ENCODE data around the gene HLA-G.
"Not testable (repeated sequence)": the region's sequence is repeated elsewhere in the genome, so short reads cannot be mapped to it uniquely, and the experiment has no call there.

Gene HLA-G

DNA sequence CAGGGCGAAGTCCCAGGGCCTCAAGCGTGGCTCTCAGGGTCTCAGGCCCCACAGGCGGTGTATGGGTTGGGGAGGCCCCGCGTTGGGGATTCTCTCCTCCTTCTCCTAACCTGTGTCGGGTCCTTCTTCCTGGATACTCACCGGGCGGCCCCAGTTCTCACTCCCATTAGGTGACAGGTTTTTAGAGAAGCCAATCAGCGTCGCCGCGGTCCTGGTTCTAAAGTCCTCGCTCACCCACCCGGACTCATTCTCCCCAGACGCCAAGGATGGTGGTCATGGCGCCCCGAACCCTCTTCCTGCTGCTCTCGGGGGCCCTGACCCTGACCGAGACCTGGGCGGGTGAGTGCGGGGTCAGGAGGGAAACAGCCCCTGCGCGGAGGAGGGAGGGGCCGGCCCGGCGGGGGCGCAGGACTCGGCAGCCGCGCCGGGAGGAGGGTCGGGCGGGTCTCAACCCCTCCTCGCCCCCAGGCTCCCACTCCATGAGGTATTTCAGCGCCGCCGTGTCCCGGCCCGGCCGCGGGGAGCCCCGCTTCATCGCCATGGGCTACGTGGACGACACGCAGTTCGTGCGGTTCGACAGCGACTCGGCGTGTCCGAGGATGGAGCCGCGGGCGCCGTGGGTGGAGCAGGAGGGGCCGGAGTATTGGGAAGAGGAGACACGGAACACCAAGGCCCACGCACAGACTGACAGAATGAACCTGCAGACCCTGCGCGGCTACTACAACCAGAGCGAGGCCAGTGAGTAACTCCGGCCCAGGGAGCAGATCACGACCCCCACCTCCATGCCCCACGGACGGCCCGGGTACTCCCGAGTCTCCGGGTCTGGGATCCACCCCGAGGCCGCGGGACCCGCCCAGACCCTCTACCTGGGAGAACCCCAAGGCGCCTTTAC lies at the start of gene HLA-G:
HLA-G (plus strand) TSS at position 247 of the 892 bp plus-strand sequence; CDS start at position 267, 20 bp downstream.
- DNase-seq: no peak

- not testable (repeated sequence) for DNase-seq
Observed at GRCh38 chr6:29780019-29780698, 47.5 kb upstream of the HLA-G start.

DNA sequence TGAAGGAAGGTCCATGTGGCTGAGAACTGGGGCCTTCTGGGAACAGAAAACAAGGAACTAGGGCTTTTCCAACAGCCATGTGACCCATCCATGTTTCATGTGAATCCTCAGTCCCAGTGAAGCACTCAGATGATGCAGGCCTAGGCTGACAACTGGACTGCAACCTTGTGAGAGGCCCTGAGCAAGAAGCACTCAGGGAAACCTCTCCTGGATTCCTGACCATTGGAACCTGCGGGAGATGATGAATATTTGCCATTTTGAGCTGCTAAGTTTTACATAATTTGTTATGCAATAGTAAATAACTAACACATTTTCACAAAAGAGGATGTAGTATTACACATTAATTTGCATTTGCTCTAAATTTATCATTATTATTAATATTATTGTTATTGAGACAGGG lies 38.4 kb upstream of the HLA-G start:
- DNase-seq: no peak

GRCh38 chr6:29790626-29791025 lies 37.0 kb upstream of the HLA-G start:
- DNase-seq: no peak

GRCh38 chr6:29791162-29791561 lies 36.5 kb upstream of the HLA-G start:
- no peak for DNase-seq

GRCh38 chr6:29791786-29792122 lies 35.9 kb upstream of the HLA-G start:
- no peak for DNase-seq

DNA sequence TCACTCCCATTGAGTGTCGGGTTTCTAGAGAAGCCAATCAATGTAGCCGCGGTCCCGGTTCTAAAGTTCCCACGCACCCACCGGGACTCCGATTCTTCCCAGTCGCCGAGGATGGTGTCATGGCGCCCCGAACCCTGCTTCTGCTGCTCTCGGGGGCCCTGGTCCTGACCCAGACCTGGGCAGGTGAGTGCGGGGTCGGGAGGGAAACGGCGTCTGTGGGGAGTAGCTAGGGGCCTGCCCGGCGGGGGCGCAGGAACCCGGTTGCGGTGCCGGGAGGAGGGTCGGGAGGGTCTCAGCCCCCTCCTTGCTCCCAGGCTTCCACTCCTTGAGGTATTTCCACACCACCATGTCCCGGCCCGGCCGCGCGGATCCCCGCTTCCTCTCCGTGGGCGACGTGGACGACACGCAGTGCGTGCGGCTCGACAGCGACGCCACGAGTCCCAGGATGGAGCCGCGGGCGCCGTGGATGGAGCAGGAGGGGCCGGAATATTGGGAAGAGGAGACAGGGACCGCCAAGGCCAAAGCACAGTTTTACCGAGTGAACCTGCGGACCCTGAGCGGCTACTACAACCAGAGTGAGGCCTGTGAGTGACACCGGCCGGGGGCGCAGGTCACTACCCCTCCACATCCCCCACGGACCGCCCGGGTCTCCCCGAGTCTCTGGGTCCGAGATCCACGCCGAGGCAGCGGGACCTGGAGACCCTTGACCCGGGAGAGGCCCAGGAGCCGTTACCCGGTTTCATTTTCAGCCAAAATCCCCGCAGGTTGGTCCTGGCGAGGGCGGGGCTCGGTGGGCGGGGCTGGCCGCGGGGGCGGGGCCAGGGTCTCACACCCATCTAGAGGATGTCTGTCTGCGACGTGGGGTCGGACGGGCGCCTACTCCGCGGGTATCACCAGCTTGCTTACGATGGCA lies 35.2 kb upstream of the HLA-G start:
- DNase-seq: no peak

DNA sequence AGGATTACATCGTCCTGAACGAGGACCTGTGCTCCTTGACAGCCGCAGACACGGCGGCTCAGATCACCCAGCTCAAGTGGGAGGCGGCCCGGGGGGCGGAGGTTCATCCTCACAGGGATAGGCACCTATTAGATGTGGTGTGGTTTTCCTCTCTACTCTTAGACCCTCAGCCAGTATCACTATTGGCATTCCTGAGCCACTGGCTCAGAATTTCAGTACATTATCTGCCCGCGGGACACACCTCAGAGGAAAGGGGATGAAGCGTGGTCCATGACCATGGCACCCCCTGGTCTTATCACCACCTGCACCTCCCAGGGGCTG lies 34.6 kb upstream of the HLA-G start:
- DNase-seq: no peak

- no peak for DNase-seq
Observed at GRCh38 chr6:29793796-29794195, 33.8 kb upstream of the HLA-G start.

DNA sequence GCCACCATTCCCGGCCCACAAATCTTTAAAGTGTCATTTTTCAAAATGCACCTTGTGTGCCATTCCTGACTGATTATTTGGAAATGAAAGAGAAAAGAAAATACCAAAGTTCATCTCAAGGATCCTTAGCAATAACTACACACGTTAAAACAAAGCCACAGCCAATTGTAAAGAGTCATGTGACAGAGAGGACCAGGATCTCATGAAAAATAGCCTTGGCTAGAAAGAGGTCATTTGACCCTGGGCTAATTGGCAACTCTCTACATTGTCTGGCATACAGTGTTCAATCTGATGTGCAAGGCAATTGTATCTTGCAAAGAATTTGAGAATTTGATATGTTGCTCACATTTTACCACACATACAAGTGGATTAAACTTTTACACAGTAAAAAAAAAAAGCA lies 31.6 kb upstream of the HLA-G start:
- no peak for DNase-seq

GRCh38 chr6:29797135-29797534 lies 30.5 kb upstream of the HLA-G start:
- DNase-seq: no peak

- no peak for DNase-seq
Observed at GRCh38 chr6:29797966-29798365, 29.7 kb upstream of the HLA-G start.

DNA sequence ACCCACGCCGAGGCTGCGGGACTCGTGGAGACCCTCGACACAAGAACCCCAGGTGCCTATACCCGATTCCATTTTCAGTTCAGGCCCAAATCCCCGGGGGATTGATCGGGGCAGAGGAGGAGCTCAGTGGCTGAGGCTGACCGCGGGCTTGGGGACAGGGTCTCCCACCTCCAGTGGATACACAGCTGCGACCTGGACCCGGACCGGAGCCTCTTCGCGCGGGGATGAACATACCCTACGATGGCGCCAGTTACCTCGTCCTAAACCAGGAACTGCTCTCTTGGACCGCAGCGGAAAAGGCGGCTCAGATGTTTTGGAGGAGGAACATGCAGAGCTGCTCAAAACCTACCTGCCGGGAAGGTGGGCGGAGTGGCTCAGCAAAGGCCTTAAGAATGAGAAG lies 27.4 kb upstream of the HLA-G start:
- DNase-seq: no peak

GRCh38 chr6:29806387-29806786 lies 21.2 kb upstream of the HLA-G start:
- no peak for DNase-seq

DNA sequence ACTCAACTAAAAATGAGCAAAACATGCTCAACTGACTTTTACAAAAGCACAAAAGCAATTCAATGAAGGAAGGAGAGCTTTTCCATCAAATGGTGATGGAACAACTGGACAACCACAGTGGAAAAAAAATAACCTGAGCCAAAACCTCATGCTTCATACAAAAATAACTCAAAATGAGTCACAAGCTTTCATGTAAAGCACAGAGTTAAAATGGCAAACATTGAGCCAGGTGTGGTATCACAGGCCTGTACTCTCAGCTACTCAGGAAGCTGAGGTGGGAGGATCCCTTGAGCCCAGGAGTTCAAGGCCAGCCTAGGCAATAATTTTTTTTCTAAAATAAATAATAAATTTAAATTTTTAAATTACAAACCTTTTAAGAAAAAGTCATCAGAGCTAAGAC lies 18.4 kb upstream of the HLA-G start:
- no peak for DNase-seq

DNA sequence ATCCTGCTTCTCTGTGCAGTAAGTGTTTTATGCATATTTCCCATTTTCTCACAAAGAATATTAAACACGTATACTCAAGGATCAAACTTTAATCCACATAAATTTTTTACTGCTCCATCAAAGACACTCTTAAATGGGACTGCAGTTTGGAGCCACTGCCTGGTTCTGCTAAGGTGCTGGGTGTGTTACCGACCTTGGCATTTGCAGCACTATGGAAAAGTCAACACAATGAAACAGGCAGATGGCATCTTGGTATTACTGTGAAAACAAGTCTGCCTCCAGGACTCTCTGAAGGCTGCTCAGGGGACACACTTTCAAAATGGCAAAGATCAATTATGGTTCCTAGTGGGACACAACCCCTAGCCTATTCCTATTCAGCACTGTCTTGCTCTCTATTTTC lies 17.3 kb upstream of the HLA-G start:
- DNase-seq: no peak

DNA sequence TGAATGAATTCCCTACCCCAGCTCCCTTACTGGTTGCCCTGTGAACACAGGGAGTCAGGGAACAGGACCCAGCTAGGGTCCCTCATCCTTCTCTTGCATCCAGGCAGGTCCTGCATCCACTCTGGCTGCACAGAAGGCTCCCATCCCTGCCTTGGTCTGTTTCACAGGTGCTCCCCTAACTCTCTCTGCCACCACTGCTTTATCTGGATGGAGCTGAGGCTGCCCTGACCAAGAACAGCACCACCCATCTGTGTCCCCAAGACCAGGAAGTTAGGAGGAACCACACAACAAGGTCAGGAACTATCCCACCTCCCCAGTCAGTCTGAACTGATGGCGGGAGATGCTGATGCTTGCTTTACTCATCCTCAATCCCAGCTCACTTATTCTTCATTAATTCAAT lies 16.2 kb upstream of the HLA-G start:
- DNase-seq: no peak

- no peak for DNase-seq
Observed at GRCh38 chr6:29813066-29813465, 14.6 kb upstream of the HLA-G start.

DNA sequence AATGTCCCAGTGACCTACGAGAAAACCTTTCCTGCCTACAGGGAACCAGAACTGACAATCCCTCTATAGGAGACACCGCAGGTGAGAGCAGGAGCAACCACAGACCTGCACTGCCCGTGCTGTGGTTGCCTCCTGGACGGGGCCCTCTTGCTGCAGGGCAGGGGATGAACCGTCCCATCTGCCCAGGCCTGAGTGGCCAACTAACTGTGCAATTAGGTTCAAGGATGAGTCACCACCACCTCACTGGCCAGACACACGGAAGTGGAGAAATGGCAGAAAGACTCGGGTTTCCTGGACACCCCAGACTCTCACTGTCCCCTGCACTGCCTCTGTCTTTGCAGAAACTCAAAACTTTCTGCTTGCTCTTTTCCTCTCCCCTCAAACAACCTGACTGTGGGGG lies 13.8 kb upstream of the HLA-G start:
- no peak for DNase-seq

GRCh38 chr6:29814379-29815117 lies 13.1 kb upstream of the HLA-G start:
- DNase-seq: no peak

DNA sequence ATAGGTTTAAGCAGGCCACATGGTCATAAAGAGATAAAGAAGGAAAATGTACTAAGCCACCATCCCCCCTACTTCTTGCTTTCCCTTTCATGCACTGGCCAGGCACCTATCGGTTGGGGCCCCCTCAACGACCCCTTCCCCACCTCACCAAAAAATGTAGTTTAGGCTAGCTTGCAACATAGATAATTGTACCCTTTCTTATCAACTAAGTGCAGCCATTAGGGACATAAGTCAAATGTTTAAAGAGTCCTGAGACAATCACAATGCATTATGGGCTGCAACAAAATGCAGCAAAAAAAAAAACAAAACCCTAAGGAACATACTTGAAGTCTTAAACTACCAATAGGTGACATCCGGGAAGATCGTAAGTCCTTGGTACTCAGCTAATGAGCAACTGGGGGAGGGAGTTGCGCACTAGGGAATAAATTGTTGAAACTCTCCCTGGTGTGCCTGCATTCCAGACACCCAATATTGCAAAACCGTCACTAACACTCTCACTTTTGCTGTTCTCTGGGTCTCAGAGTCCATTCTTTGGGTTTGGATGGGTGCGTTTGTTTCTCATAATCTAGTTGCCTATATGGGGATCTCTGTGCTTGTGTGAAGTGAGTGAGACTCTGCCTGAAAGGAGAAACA lies 12.4 kb upstream of the HLA-G start:
- no peak for DNase-seq

DNA sequence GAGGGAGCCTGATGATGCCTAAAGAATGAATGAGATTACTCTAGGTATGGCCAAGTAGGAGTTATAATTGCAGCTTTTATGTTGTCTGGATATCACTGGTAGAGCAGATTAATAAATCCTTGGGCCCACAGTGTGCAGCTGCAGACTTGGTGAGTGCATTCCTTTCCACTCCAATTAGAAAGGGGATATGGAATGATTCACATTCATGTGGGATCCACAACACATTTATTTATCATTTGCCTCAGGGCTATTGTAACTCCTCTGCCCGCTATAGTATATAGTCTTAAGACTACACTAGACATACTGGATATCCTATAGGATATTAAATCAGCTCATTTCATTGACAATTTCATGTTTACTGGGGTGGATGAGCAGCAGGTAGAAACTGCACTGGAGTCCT lies 11.6 kb upstream of the HLA-G start:
- DNase-seq: no peak

Measured in NCI-H2171 (cell line).